H1 (cell line): ENCODE results near the gene ATP6V1E1. TPM values are rescaled to one million over a fixed set of nuclear protein-coding genes. Genes with fewer than 3 reads are reported as not detected.

ENCODE experiments used
- CBX8 ChIP-seq: fragments of 300-800, 300-1000 bp; sonication (generic); IDR thresholded peaks from 2 replicates; pipeline ENCODE4 v1.7.1; 2016; ENCODE audit warnings: low read depth, low read length, borderline replicate concordance
- KDM5A ChIP-seq: fragments of 200-600 bp; IDR thresholded peaks from 2 replicates; pipeline ENCODE4 v1.7.1; 2012; ENCODE audit warnings: mild to moderate bottlenecking, low read length, inconsistent platforms, mixed read lengths
- polyA plus RNA-seq, 7 experiments: library from polyadenylated mRNA; depleted of rRNA in 3 of 7; stranded (reverse) in 5 of 7; unstranded in 2 of 7; fragments of >200 nt in 5 of 7; fragments of 200-250 nt in 2 of 7; gene quantifications; 1 replicate in 5 of 7; 2 replicates in 1 of 7; 4 replicates in 1 of 7; pipeline versions ENCODE4 v1.2.1 to v1.2.3, GENCODE V29; 2011 to 2013; ENCODE audit warnings: missing spikeins in 2 of 7, mixed read lengths in 2 of 7
- total RNA-seq: library from RNA; stranded (reverse); fragmentation: NEBNext Ultra II Directional; extraction: Animal tissue kit (Norgen Biotek cat#: 25700); gene quantifications from 2 replicates; pipeline ENCODE4 v1.2.1, GENCODE V29; 2021

ATP6V1E1 gene
- total and polyA plus RNA-seq, 2 of the 8 experiments (the other 6 are each of a cell fraction or from before 2014, with no cell fraction given) = 80.4 to 88.1 TPM

DNA sequence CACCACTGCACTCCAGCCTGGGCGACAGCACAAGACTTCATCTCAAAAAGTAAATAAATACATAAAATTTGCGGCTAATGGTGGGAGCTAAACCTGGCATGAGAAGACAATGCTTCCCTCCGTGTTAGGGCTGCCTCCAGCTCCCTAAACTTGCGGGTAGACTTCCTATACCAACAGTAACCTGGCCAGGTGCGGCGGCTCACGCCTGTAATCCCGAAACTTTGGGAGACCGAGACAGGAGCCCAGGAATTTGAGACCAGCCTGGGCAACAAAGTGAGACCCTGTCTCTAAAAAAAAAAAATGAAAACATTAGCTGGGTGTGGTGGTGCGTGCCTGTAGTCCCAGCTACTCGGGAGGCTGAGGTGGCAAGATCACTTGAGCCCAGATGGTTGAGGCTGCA lies 39.9 kb downstream of the ATP6V1E1 start (continued):
- TF ChIP-seq KDM5A = no peak
- TF ChIP-seq CBX8 = no peak
